D721Med (cell line): ENCODE results near the gene SYMPK.

Experiments used
- DNase-seq: peaks from one replicate; pipeline ENCODE4 v3.0.0; 2011; ENCODE audit warnings: low spot score; ENCODE audit not compliant: insufficient read length
- FAIRE-seq: peaks from 2 replicates; lab custom pipeline; 2011; peaks lifted over from hg19 to GRCh38; lab: Jason Lieb, UNC
- CTCF ChIP-seq: IDR thresholded peaks from 2 replicates; pipeline ENCODE4 v1.5.1; 2012; ENCODE audit warnings: mild to moderate bottlenecking, control low read depth; ENCODE audit not compliant: insufficient read depth; ENCODE audit errors: missing control alignments

The SYMPK gene

GRCh38 chr19:45821570-45821969, 41.4 kb downstream of the SYMPK start:
- no peak for TF ChIP-seq CTCF
- DNase-seq (no peak), FAIRE-seq (no peak)

GRCh38 chr19:45821103-45821521, 41.8 kb downstream of the SYMPK start:
- FAIRE-seq (no peak), DNase-seq (no peak)
- TF ChIP-seq CTCF: no peak

- FAIRE-seq (no peak), DNase-seq (no peak)
These were observed 42.4 kb downstream of the SYMPK start for GRCh38 chr19:45820413-45821102.

GRCh38 chr19:45819769-45820168, 43.2 kb downstream of the SYMPK start:
- FAIRE-seq (no peak), DNase-seq (no peak)
- TF ChIP-seq CTCF: no peak

More at GRCh38 chr19:45820413-45821102, 42.4 kb downstream of the SYMPK start:
- no peak for TF ChIP-seq CTCF

GRCh38 chr19:45817725-45818301, 45.1 kb downstream of the SYMPK start:
- DNase-seq: no peak
- FAIRE-seq: no peak
- no peak for TF ChIP-seq CTCF

- DNase-seq (peak; percentile 99), FAIRE-seq (no peak)
- TF ChIP-seq CTCF: peak; percentile 87
These were observed 45.8 kb downstream of the SYMPK start for GRCh38 chr19:45817010-45817724.
